ENCODE results near the gene PDCD2L.

The PDCD2L gene

DNA sequence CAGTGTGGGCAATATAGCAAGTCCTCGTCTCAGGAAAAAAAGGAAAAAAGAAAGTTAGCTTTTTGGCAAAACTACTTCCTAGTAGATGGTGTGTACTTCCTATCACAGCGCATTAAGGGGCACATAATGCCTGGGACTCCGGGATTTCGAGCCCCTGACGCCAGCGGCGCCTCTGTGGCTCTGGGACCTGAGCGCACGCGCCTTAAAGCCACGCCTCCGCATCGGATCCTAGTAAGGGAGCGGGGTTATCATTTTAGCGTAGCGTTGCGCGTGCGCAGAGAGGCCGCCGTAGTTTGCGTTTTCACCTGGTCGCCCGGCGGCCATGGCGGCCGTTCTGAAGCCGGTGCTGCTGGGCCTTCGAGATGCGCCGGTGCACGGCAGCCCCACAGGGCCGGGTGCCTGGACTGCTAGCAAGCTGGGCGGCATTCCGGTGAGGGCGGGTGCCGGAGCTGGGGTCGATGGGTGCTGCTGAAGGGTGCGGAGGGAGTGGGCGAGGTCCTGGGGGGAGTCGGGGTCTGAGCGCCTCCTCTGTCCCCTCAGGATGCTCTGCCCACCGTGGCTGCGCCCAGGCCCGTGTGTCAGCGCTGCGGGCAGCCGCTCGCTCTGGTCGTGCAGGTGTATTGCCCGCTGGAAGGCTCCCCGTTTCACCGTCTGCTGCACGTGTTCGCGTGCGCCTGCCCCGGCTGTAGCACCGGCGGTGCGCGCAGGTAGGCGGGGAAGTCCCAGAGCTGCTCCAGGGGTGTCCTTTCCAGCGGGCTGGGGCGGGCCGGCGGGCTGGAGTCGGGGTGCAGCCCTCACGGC, at the start of gene PDCD2L (continued):
- TF ChIP-seq, protein P1, sequence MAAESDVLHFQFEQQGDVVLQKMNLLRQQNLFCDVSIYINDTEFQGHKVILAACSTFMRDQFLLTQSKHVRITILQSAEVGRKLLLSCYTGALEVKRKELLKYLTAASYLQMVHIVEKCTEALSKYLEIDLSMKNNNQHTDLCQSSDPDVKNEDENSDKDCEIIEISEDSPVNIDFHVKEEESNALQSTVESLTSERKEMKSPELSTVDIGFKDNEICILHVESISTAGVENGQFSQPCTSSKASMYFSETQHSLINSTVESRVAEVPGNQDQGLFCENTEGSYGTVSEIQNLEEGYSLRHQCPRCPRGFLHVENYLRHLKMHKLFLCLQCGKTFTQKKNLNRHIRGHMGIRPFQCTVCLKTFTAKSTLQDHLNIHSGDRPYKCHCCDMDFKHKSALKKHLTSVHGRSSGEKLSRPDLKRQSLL (tag by site-specific recombination; IDR thresholded peaks at IDR 0.05) = no peak
- TF ChIP-seq EGR2 (tag by site-specific recombination; IDR thresholded peaks at IDR 0.05; ENCODE audit: low read depth) (peak; percentile 42; the same call in 1 of the 2 replicates), ZNF37A (tag by site-specific recombination; IDR thresholded peaks at IDR 0.05) (no peak), ZNF677 (tag by site-specific recombination; IDR thresholded peaks at IDR 0.05) (no peak), ZNF707 (tag by site-specific recombination; IDR thresholded peaks at IDR 0.05) (no peak), KLF10 (tag by site-specific recombination; IDR thresholded peaks at IDR 0.05) (peak; percentile 63; the same call in 1 of the 2 replicates), SCRT1 (tag by site-specific recombination; IDR thresholded peaks at IDR 0.05; ENCODE audit: borderline replicate concordance) (no peak), ZNF561 (tag by site-specific recombination; IDR thresholded peaks at IDR 0.05; ENCODE audit: borderline replicate concordance) (no peak; the same call in 1 of the 2 replicates), BCL11A (tag by site-specific recombination; IDR thresholded peaks at IDR 0.05; ENCODE audit: low read depth) (no peak), ZNF132 (tag by site-specific recombination; IDR thresholded peaks at IDR 0.05; ENCODE audit: borderline replicate concordance) (no peak), ZNF112 (tag by site-specific recombination; IDR thresholded peaks at IDR 0.05) (no peak), ZNF530 (tag by site-specific recombination; IDR thresholded peaks at IDR 0.05; ENCODE audit: low read depth) (no peak), ZBTB21 (tag by site-specific recombination; IDR thresholded peaks at IDR 0.05) (0 out of 2 replicates have a peak, but pooled peaks have one; percentile 39), ZNF610 (tag by site-specific recombination; IDR thresholded peaks at IDR 0.05; ENCODE audit: borderline replicate concordance) (no peak; the same call in 1 of the 2 replicates), MYNN (tag by site-specific recombination; IDR thresholded peaks at IDR 0.05; ENCODE audit: borderline replicate concordance) (no peak), ZNF266 (tag by site-specific recombination; IDR thresholded peaks at IDR 0.05; ENCODE audit: low read depth) (no peak), WT1 (tag by site-specific recombination; IDR thresholded peaks at IDR 0.05) (peak; percentile 43; the same call in 1 of the 2 replicates), ZNF596 (tag by site-specific recombination; IDR thresholded peaks at IDR 0.05) (no peak), ZNF341 (tag by site-specific recombination; IDR thresholded peaks at IDR 0.05; ENCODE audit: low read depth) (no peak; the same call in 1 of the 2 replicates), ZNF623 (tag by site-specific recombination; IDR thresholded peaks at IDR 0.05) (no peak), ZNF664 (tag by site-specific recombination; IDR thresholded peaks at IDR 0.05) (no peak), RBAK (tag by site-specific recombination; IDR thresholded peaks at IDR 0.05) (no peak), SETDB1 (IDR thresholded peaks at IDR 0.05; ENCODE audit: insufficient read length, low read length) (peak; percentile 35), ZBTB7A (tag by site-specific recombination; IDR thresholded peaks at IDR 0.05; ENCODE audit: low read depth) (peak; percentile 90), ZNF549 (tag by site-specific recombination; IDR thresholded peaks at IDR 0.05) (no peak), ZBTB20 (tag by site-specific recombination; IDR thresholded peaks at IDR 0.05) (peak; percentile 77; the same call in 1 of the 2 replicates), ZEB2 (tag by site-specific recombination; IDR thresholded peaks at IDR 0.05) (peak; percentile 92), ZNF155 (tag by site-specific recombination; IDR thresholded peaks at IDR 0.05) (no peak), ZNF521 (tag by site-specific recombination; IDR thresholded peaks at IDR 0.05) (no peak), ZNF202 (tag by site-specific recombination; IDR thresholded peaks at IDR 0.05; ENCODE audit: borderline replicate concordance) (no peak), ZNF785 (tag by site-specific recombination; IDR thresholded peaks at IDR 0.05) (0 out of 2 replicates have a peak, but pooled peaks have one; percentile 29)
- TF ChIP-seq, protein P2, sequence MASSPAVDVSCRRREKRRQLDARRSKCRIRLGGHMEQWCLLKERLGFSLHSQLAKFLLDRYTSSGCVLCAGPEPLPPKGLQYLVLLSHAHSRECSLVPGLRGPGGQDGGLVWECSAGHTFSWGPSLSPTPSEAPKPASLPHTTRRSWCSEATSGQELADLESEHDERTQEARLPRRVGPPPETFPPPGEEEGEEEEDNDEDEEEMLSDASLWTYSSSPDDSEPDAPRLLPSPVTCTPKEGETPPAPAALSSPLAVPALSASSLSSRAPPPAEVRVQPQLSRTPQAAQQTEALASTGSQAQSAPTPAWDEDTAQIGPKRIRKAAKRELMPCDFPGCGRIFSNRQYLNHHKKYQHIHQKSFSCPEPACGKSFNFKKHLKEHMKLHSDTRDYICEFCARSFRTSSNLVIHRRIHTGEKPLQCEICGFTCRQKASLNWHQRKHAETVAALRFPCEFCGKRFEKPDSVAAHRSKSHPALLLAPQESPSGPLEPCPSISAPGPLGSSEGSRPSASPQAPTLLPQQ (tag by site-specific recombination; IDR thresholded peaks at IDR 0.05) = peak; percentile 84
- TF ChIP-seq, protein P3, sequence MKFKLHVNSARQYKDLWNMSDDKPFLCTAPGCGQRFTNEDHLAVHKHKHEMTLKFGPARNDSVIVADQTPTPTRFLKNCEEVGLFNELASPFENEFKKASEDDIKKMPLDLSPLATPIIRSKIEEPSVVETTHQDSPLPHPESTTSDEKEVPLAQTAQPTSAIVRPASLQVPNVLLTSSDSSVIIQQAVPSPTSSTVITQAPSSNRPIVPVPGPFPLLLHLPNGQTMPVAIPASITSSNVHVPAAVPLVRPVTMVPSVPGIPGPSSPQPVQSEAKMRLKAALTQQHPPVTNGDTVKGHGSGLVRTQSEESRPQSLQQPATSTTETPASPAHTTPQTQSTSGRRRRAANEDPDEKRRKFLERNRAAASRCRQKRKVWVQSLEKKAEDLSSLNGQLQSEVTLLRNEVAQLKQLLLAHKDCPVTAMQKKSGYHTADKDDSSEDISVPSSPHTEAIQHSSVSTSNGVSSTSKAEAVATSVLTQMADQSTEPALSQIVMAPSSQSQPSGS (tag by site-specific recombination; IDR thresholded peaks at IDR 0.05; ENCODE audit: low read depth) = no peak
- TF ChIP-seq, protein P4, sequence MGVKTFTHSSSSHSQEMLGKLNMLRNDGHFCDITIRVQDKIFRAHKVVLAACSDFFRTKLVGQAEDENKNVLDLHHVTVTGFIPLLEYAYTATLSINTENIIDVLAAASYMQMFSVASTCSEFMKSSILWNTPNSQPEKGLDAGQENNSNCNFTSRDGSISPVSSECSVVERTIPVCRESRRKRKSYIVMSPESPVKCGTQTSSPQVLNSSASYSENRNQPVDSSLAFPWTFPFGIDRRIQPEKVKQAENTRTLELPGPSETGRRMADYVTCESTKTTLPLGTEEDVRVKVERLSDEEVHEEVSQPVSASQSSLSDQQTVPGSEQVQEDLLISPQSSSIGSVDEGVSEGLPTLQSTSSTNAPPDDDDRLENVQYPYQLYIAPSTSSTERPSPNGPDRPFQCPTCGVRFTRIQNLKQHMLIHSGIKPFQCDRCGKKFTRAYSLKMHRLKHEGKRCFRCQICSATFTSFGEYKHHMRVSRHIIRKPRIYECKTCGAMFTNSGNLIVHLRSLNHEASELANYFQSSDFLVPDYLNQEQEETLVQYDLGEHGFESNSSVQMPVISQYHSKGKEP (tag by site-specific recombination; IDR thresholded peaks at IDR 0.05) = no peak
- TF ChIP-seq, protein P5, sequence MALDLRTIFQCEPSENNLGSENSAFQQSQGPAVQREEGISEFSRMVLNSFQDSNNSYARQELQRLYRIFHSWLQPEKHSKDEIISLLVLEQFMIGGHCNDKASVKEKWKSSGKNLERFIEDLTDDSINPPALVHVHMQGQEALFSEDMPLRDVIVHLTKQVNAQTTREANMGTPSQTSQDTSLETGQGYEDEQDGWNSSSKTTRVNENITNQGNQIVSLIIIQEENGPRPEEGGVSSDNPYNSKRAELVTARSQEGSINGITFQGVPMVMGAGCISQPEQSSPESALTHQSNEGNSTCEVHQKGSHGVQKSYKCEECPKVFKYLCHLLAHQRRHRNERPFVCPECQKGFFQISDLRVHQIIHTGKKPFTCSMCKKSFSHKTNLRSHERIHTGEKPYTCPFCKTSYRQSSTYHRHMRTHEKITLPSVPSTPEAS (tag by site-specific recombination; IDR thresholded peaks at IDR 0.05) = no peak
